ENCODE results near the gene DTNB.

- TF ChIP-seq CTCF (IDR thresholded peaks at IDR 0.05) (no peak), POLR2A (IDR thresholded peaks at IDR 0.05) (no peak)
These were observed 226.4 kb downstream of the DTNB start for GRCh38 chr2:25447018-25447417.
